ENCODE measurements around the gene PAK1IP1.

- no peak for TF ChIP-seq EZH2 (IDR thresholded peaks at IDR 0.05; ENCODE audit: low read length)
- TF ChIP-seq CTCF (optimal IDR thresholded peaks at IDR 0.05 in 1 of 3, IDR thresholded peaks at IDR 0.05 in 1 of 3, conservative IDR thresholded peaks at IDR 0.05 in 1 of 3; ENCODE audit: extremely low read depth in 1 of 3, insufficient read depth in 2 of 3, low read length in 3 of 3): no peak
Measured at GRCh38 chr6:10662742-10663141, 32.0 kb upstream of the PAK1IP1 start.

All from keratinocyte (primary cell).